HT1080 (cell line): Measurements from ENCODE around the gene HSPA4. TPM values are rescaled to one million over a fixed set of nuclear protein-coding genes. Genes with fewer than 3 reads are reported as not detected.

Experiments used
- DNase-seq: peaks from one replicate; pipeline ENCODE4 v3.0.0-alpha.2; 2015; ENCODE audit warnings: low read depth
- small RNA-seq: library from RNA; depleted of rRNA; stranded (forward); fragments of <200 nt; gene quantifications from one replicate; pipeline ENCODE3, GENCODE V24; 2014
- total RNA-seq: library from RNA; depleted of rRNA; stranded (reverse); fragments of >200 nt; shearing (Covaris generic); gene quantifications from 2 replicates; pipeline ENCODE4 v1.2.3, GENCODE V29; 2014; rRNA removed

HSPA4 gene
- total RNA-seq, 1 experiment from 2014 or later = 161 TPM

DNA sequence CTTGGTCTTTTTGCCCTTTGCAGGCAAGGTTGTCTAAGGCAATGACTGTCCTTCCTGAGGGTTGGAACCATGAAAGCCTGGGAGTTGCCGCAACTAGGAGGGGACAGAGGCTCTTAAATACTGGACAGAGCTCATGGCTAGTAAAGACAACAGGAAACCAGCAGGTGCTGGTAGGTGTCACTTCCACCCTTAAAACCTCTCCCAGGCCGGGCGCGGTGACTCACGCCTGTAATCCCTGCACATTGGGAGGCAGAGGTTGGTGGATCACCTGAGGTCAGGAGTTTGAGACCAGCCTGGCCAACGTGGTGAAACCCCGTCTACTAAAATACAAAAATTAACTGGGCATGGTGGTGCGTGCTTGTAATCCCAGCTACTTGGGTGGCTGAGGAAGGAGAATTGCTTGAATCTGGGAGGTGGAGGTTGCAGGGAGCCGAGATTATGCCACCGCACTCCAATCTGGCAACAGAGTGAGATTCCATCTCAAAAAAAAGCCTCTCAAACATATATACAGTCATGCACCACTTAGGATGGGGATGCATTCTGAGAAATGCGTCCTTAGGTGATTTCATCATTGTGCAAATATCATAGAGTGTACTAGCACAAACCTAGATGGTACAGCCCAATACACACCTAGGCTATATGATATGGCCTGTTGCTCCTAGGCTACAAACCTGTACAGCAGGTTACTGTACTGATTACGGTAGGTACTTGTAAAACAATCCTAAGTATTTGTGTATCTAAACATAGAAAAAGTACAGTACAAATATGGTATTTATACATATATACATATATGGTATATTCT lies 102.7 kb downstream of the HSPA4 start:
- DNase-seq = no peak

GRCh38 chr5:133155326-133155969 lies 103.6 kb downstream of the HSPA4 start:
- DNase-seq = no peak

Small RNAs within 50 kb of the gene (small RNA-seq; reads per million reads assigned to genes)
- not detected for gene AC113410.1
- not detected for gene AC113410.3

Other genes with a start within 250 kb of the HSPA4 start
- gene SOWAHA, start 238.7 kb upstream of the HSPA4 start, total RNA-seq = not detected in 2 replicates
- 9.3 and 10.3 TPM in 2 replicates for gene SHROOM1, start 221.4 kb upstream of the HSPA4 start, total RNA-seq
- gene GDF9, start 185.5 kb upstream of the HSPA4 start, total RNA-seq = 0.21 TPM in 1 of 2 replicates, not detected in the other
- 201 and 373 TPM in 2 replicates for gene UQCRQ, start 185.4 kb upstream of the HSPA4 start, total RNA-seq
- gene LEAP2, start 178.3 kb upstream of the HSPA4 start, total RNA-seq = 0.21 and 0.77 TPM in 2 replicates
- 20.0 and 26.7 TPM in 2 replicates for gene AFF4, start 88.4 kb upstream of the HSPA4 start, total RNA-seq
- 13.9 and 18.1 TPM in 2 replicates for gene ZCCHC10, start 25.5 kb upstream of the HSPA4 start, total RNA-seq